ENCODE measurements around the gene CNOT10.
"Not testable (repeated sequence)": the region's sequence is repeated elsewhere in the genome, so short reads cannot be mapped to it uniquely, and the experiment has no call there.

Gene CNOT10

GRCh38 chr3:32686713-32687112 lies 1.7 kb downstream of the CNOT10 start:
- no peak for DNase-seq (ENCODE audit: low read depth in 4 of 4, low spot score in 1 of 4)

DNA sequence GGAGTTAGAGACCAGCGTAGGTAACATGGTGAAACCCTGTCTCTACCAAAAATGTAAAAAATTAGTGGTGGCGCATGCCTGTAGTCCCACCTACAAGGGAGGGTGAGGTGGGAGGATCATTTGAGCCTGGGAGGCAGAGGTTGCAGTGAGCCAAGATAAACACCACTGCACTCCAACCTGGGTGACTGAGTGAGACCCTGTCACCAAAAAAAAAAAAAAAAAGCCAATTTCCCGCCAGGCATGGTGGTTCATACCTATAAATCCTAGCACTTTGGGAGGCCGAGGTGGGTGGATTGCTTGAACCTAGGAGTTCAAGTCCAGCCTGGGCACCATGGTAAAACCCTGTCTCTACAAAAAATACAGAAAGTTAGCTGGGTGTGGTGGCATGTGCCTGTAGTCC lies 6.9 kb downstream of the CNOT10 start:
- no peak for DNase-seq (ENCODE audit: low read depth in 4 of 4, low spot score in 1 of 4)

- no peak for DNase-seq (ENCODE audit: low read depth in 4 of 4, low spot score in 1 of 4)
Observed at GRCh38 chr3:32696523-32696922, 11.5 kb downstream of the CNOT10 start.

DNA sequence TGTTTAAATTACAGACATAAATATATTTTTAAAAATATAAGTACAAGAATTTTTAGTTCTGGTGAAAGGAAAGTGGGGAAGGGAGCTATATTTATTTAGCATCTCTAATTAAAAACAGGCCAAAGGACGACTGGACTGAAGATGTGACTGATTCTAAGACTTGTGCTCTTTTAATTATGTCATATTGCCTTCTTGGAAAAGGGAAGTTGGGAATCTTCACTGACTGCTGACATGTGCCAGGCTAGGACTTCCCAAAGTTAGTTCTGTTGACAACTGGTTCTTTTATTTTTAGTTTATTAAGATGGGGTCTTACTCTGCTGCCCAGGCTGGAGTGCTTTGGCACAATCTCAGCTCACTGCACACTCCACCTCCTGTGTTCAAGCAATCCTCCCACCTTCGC lies 13.5 kb downstream of the CNOT10 start:
- no peak for DNase-seq (ENCODE audit: low read depth in 4 of 4, low spot score in 1 of 4)

DNA sequence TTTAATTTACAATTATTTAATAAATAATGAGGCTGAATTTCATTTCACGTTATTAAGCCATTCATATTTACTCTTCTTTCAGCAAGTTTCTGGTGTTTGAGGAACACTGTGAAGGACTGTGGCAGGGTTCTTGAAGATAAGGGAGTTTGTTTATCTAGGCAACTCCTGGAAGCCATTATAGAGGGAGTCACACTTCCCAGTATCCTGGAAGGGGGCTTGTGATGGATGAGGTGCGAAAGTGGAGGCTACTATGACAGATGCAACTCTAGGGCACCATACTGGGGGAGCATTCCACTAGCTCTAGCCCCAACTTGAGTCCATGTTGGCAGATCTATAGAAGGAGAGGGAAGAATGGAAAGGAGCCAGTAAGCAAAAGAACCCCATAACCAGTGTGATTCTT lies 14.4 kb downstream of the CNOT10 start:
- DNase-seq (ENCODE audit: low read depth in 4 of 4, low spot score in 1 of 4) = no peak

- no peak for DNase-seq (ENCODE audit: low read depth in 4 of 4, low spot score in 1 of 4)
Observed at GRCh38 chr3:32700244-32700643, 15.3 kb downstream of the CNOT10 start.

DNA sequence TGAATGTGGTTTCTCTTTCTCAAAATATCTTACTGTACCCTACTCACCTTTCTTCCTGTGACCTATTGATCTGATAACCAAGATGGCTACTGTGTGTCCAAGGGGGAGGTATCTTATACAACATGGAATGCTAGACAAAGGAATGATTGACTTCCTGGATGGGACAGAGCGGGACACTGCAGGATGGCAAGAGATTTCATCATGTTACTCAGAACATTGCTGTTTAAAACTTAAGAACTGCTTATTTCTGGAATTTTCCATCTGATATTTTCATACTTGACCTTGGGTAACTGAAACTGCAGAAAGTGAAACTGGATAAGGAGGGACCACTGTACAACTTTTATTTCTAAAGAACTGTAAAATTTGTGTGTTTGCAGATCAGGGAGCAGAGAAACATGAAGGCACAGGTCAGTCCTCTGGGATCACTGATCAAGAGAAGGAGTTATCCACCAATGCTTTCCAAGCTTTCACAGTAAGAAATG lies 18.5 kb downstream of the CNOT10 start:
- no peak for DNase-seq (ENCODE audit: low read depth in 4 of 4, low spot score in 1 of 4)

GRCh38 chr3:32705232-32705631 lies 20.2 kb downstream of the CNOT10 start:
- DNase-seq (ENCODE audit: low read depth in 4 of 4, low spot score in 1 of 4) = no peak

DNA sequence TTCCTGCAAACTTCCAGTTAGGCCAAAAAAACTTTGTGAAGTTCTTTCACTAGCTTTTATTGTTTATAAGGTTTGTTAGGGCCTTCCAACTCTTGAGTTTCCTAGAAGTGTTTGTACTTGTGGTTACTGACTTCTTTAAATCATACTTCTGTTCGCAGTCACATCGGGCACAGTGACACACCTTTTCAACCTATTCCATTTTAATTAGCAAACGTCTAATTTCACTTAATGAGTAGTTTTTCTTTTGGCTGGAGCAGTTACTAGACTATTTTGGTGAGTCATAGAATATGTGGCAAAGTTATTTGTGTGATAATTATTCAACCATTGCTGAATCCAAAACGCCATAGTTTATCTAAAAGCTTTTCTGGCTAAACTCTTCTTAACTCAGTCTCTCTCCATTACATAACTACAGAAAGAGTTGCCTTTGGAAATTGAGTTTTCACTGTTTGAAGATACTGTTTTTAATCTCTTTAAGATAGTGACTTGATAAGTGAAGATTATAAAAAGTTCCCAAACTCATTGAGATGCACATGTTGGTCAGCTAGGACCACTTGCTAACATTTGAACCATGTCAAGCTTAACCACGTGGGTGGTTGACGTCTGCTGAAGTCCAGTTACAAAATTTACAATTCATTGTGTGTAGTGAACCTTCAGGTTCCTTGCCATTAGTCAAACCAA lies 21.5 kb downstream of the CNOT10 start:
- DNase-seq (ENCODE audit: low read depth in 4 of 4, low spot score in 1 of 4) = no peak

DNA sequence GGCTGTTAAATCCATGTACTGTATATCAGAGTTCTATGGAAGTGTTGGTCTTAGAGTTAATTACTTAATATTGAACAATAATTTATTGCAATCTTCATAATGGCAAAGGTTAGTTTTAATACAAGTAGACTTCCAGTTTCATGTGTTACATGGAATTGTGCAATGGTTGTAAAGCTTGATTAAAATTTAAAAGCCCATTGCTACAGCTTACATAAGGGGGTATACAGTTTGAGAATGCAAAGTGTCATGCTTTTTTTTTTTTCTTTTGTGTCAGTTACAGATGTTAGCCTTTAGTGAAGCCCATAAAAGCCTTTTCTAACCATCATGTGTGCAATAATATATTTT lies 22.0 kb downstream of the CNOT10 start:
- no peak for DNase-seq (ENCODE audit: low read depth in 4 of 4, low spot score in 1 of 4)

DNA sequence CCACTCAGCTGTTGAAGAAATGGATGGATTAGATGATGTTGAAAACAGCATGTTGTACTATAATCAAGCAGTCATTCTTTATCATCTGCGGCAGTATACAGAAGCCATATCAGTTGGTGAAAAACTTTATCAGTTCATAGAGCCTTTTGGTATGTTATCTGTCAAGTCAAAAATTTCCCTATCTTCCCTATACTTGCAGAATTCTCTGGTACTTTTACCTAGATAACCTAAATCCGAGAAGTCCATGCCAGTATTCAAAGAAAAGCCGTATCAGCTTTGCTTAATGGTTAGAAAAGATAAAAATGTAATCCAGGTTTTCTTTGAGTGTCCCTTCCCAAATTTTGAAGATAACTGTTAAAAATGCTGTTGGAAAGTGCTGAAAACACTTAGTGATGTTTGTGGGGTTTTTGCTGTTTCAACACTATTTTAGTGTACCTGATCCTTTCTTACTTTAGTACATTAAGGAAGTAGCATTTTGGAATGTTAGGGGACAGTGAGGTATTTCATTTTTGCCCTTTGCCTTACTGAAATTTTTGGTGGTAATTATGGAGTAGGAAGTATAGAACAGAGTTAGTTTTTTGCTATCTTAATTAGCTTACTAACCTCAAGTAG lies 23.8 kb downstream of the CNOT10 start:
- DNase-seq (ENCODE audit: low read depth in 4 of 4, low spot score in 1 of 4) = no peak

- DNase-seq (ENCODE audit: low read depth in 4 of 4, low spot score in 1 of 4) = no peak
Observed at GRCh38 chr3:32709346-32709745, 24.4 kb downstream of the CNOT10 start.

DNA sequence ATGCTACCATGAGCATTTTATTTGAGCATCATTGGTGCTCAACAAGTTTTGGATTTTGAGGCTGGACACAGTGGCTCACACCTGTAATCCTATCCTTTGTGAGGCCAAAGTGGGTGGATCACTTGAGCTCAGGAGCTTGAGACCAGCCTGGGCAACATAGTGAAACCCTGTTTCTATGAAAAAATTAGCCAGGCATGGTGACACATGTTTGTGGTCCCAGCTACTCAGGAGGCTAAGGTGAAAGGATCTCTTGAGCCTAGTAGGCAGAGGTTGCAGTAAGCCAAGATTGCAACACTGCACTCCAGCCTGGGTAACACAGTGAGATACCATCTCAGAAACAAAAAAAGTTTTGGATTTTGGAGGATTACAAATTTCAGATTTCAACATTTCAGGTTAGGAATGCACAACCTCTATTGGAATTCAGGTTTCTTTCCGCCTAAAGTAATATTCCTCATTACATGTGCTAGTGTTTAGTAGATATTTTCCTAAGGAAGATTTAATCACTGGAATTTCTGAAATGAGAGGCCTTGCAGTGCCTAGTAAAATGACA lies 27.6 kb downstream of the CNOT10 start:
- no peak for DNase-seq (ENCODE audit: low read depth in 4 of 4, low spot score in 1 of 4)

DNA sequence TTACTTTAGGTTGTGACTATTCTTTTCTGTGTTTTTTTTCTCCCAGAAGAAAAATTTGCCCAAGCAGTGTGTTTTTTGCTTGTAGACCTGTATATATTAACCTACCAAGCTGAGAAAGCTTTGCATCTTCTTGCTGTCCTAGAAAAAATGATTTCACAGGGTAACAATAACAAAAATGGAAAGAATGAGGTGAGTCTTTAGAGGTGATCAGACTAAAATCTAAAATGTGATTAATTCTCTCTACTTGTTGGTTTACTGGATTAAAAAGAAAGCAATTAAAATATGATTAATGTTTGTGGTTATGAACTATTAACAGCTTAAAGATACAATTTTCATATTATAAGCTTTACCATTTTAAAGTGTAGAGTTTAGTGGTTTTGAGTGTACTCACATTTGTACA lies 28.2 kb downstream of the CNOT10 start:
- DNase-seq (ENCODE audit: low read depth in 4 of 4, low spot score in 1 of 4) = no peak

GRCh38 chr3:32719335-32719734 lies 34.3 kb downstream of the CNOT10 start:
- no peak for DNase-seq (ENCODE audit: low read depth in 4 of 4, low spot score in 1 of 4)

GRCh38 chr3:32719931-32720330 lies 34.9 kb downstream of the CNOT10 start:
- no peak for DNase-seq (ENCODE audit: low read depth in 4 of 4, low spot score in 1 of 4)

- no peak for DNase-seq (ENCODE audit: low read depth in 4 of 4, low spot score in 1 of 4)
Observed at GRCh38 chr3:32725721-32726120, 40.7 kb downstream of the CNOT10 start.

DNA sequence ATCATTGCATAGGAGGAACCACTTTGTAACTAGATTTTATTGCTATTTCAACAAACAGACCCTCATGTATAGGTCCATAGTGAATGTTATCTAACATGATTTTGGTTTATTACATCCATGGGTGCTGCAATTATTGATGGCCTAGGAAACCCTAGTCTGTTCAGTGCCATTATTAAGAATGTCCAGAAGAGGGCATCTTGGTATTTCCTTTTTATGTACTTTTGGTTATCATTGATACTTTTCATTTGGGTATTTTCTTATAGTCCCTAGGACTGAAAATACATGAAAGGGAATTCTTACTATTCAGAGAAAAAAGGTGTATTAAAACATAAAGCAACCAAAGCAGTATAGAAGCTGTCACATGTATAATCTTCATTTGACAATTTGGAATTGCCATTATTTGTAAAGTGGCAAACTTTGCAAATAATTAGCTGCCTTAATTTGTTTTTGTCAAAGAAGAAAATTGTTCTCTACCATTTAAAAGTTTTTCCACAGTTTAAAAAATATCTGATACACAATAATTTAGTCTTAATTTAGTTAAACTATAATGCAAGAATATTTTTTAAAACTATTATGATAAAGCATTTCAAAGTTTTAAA lies 48.7 kb downstream of the CNOT10 start:
- no peak for DNase-seq (ENCODE audit: low read depth in 4 of 4, low spot score in 1 of 4)

- no peak for DNase-seq (ENCODE audit: low read depth in 4 of 4, low spot score in 1 of 4)
Observed at GRCh38 chr3:32734756-32735155, 49.8 kb downstream of the CNOT10 start.

DNA sequence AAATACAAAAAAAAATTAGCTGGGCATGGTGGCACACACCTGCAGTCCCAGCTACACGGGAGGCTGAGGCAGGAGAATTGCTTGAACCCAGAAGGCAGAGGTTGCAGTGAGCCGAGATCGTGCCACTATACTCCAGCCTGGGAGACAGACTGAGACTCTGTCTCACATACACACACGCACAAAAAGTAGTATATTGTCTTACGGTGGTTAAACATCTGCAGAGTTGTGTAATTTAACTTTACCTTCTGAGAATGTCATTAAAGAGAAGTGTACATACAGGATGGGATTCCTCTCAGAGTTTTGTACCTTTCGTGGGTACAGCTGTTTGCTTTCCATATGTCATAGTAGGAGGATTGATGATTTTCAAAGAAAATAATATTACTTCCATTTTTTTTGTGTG lies 58.5 kb downstream of the CNOT10 start:
- not testable (repeated sequence) for DNase-seq (ENCODE audit: low read depth in 4 of 4, low spot score in 1 of 4)

DNA sequence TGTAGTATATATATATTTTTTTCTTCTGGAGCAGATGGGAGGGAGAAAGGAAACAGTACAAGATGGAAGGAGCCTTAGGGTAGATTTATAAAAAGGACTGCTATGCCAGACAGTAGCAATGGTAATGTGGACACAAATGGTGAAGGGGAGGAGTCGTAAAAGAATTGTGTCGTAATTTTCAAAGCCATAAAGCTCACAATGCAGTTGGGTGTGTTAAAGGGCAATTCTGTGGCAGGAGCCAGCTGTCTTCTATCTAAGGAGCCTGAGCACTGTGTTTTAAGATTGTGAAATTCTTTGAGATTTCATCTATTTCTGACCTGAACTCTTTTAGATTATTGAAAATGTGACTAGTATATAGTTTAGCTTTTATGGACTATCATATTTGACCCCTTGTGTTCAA lies 58.9 kb downstream of the CNOT10 start:
- DNase-seq (ENCODE audit: low read depth in 4 of 4, low spot score in 1 of 4) = no peak

DNA sequence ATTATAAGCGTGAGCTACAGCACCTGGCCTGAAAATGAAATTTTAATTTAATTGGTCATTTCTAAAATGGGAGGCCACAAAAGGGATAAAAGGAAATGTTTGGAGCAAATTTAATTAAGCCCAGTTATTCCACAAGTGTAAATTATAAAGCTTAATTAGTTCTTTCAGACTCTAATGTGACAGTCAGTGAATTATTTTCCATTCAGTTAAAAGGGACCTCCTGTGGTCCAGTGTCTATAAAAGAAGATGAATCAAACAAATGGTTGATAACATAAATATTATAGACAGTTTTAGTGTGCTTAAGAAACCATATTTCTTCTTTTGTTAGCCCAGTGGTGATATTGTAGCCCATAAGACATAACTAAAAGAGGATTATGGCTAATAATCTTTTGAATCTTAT lies 66.4 kb downstream of the CNOT10 start:
- no peak for DNase-seq (ENCODE audit: low read depth in 4 of 4, low spot score in 1 of 4)

Measured in stimulated activated CD4-positive, alpha-beta T cell treated with anti-CD3 and anti-CD28 coated beads, Interleukin-1b, Interleukin-23, amount 100 ng/mL, for 24 hours (primary cell).